Left ventricle myocardium inferior (tissue), 1 donor: Measurements from ENCODE around the gene CRYBG1. TPM values are rescaled to one million over a fixed set of nuclear protein-coding genes. Genes with fewer than 3 reads are reported as not detected.

Source experiments
- DNase-seq: peaks from one replicate; pipeline ENCODE4 v3.0.0-alpha.2; 2020
- H3K27ac ChIP-seq: fragments of 200-600 bp; replicated peaks from 2 replicates; pipeline ENCODE4 v1.8.0; 2021
- H3K27me3 ChIP-seq: fragments of 200-600 bp; 2 replicates; pipeline ENCODE4 v1.8.0; 2021; ENCODE audit warnings: low read depth
- H3K36me3 ChIP-seq: fragments of 200-600 bp; 2 replicates; pipeline ENCODE4 v1.8.0; 2021
- H3K4me1 ChIP-seq: fragments of 200-600 bp; 2 replicates; pipeline ENCODE4 v1.8.0; 2021
- H3K4me3 ChIP-seq: fragments of 200-600 bp; 2 replicates; pipeline ENCODE4 v1.8.0; 2021; ENCODE audit warnings: mild to moderate bottlenecking, moderate library complexity
- H3K9me3 ChIP-seq: fragments of 200-600 bp; replicated peaks from 2 replicates; pipeline ENCODE4 v1.8.0; 2021
- CTCF ChIP-seq: fragments of 200-600 bp; IDR thresholded peaks from 2 replicates; pipeline ENCODE4 v1.8.0; 2021; ENCODE audit warnings: antibody characterized with exemption, mild to moderate bottlenecking, borderline replicate concordance
- intact Hi-C: fragments of 100-400 bp; cut with micrococcal nuclease; formaldehyde crosslinking; loops from one replicate; pipeline ENCODE4 v1.11.0; 2022
- total RNA-seq: library from RNA; stranded (reverse); fragmentation: NEBNext Ultra II Directional; extraction: Animal tissue kit (Norgen Biotek cat#: 25700); gene quantifications from one replicate; pipeline ENCODE4 v1.2.1, GENCODE V29; 2021
- donor health status: DM: no; HTN: yes; CAD: no; lungs with severe emphysema.

Gene CRYBG1
- total RNA-seq, 1 donor from 2014 or later = 1.3 TPM

GRCh38 chr6:106468935-106469334 lies 108.4 kb downstream of the CRYBG1 start:
- Histone ChIP-seq H3K36me3 (no peaks in the 10 kb centered on the region), H3K27me3 (peaks cover 47% of the 10 kb centered on the region), H3K27ac (no peak overlapping the region), H3K4me3 (no peak overlapping the region), H3K9me3 (no peaks in the 10 kb centered on the region), H3K4me1 (no peaks in the 10 kb centered on the region)
- intact Hi-C loops = no loop called here
- TF ChIP-seq CTCF = no peak
- no peak for DNase-seq

- no peaks in the 10 kb centered on the region for H3K36me3 ChIP-seq
- TF ChIP-seq CTCF = no peak
- no peak for DNase-seq
- H3K27me3 ChIP-seq = peaks cover 46% of the 10 kb centered on the region
- H3K4me1 ChIP-seq = no peaks in the 10 kb centered on the region
- intact Hi-C loops = no loop called here
- no peak overlapping the region for H3K4me3 ChIP-seq
- no peaks in the 10 kb centered on the region for H3K9me3 ChIP-seq
- H3K27ac ChIP-seq = no peak overlapping the region
Observed at GRCh38 chr6:106469882-106470281, 109.4 kb downstream of the CRYBG1 start.

- Histone ChIP-seq H3K4me3 (no peak overlapping the region), H3K27me3 (peaks cover 45% of the 10 kb centered on the region), H3K36me3 (no peaks in the 10 kb centered on the region), H3K4me1 (no peaks in the 10 kb centered on the region), H3K9me3 (no peaks in the 10 kb centered on the region), H3K27ac (no peak overlapping the region)
- no peak for DNase-seq
- intact Hi-C loops = no loop called here
- TF ChIP-seq CTCF = no peak
Observed at GRCh38 chr6:106470316-106470715, 109.8 kb downstream of the CRYBG1 start.

- Histone ChIP-seq H3K4me3 (no peak overlapping the region), H3K36me3 (no peaks in the 10 kb centered on the region), H3K27me3 (peaks cover 50% of the 10 kb centered on the region), H3K27ac (no peak overlapping the region), H3K9me3 (no peaks in the 10 kb centered on the region), H3K4me1 (no peaks in the 10 kb centered on the region)
- no peak for DNase-seq
- intact Hi-C loops = no loop called here
- TF ChIP-seq CTCF = no peak
Observed at GRCh38 chr6:106470811-106471210, 110.3 kb downstream of the CRYBG1 start.

- DNase-seq = no peak
- H3K4me3 ChIP-seq = no peak overlapping the region
Observed at GRCh38 chr6:106473812-106474211, 113.3 kb downstream of the CRYBG1 start.

More at GRCh38 chr6:106473812-106474211, 113.3 kb downstream of the CRYBG1 start:
- no peaks in the 10 kb centered on the region for H3K4me1 ChIP-seq
- no peak overlapping the region for H3K27ac ChIP-seq
- TF ChIP-seq CTCF = no peak
- H3K36me3 ChIP-seq = no peaks in the 10 kb centered on the region
- intact Hi-C loops = no loop called here
- H3K9me3 ChIP-seq = no peaks in the 10 kb centered on the region
- H3K27me3 ChIP-seq = peaks cover 61% of the 10 kb centered on the region
